NCI-H82 treated with DMSO at 0.1 percent for 48 hours (cell line): Measurements from ENCODE around the gene SLC22A1.

Experiments used
- DNase-seq: peaks from one replicate; lab custom pipeline; 2025; ENCODE audit not compliant: unreplicated experiment; lab: John Stamatoyannopoulos, UW

SLC22A1 gene

DNA sequence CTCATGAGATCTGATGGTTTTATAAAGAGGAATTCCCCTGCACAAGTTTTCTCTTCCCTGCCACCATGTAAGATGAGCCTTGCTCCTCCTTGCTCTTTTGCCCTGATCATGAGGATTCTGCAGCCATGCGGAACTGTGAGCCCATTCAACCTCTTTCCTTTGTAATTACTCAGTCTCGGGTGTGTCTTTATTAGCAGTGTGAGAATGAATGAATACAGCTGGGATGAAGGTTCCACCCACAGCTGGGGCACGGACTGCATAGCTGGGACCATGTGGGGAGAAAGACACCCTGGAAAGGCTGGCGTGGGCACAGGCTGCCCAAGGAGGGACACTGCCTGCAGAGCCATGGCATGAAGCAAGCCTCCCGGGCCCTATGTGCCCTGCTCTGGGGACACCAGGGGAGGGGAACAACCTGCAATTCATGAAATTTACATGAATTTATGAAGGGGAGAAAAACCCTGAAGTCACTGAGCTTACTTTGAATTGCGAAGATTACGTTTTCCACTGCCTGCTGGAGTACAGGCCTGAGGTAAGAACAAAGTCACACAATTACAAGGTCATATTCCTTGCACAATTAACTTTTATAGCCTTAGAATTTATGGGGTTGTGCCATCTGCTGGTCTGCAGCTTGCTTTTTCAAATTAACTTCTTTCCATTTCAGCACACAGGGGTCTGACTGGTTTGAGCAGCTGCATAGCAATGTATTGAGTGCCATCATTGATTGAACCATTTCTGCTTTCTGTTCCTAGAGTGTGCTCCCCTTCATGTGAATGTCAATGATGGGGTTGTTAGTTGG lies 46.2 kb downstream of the SLC22A1 start:
- DNase-seq, result no peak

DNA sequence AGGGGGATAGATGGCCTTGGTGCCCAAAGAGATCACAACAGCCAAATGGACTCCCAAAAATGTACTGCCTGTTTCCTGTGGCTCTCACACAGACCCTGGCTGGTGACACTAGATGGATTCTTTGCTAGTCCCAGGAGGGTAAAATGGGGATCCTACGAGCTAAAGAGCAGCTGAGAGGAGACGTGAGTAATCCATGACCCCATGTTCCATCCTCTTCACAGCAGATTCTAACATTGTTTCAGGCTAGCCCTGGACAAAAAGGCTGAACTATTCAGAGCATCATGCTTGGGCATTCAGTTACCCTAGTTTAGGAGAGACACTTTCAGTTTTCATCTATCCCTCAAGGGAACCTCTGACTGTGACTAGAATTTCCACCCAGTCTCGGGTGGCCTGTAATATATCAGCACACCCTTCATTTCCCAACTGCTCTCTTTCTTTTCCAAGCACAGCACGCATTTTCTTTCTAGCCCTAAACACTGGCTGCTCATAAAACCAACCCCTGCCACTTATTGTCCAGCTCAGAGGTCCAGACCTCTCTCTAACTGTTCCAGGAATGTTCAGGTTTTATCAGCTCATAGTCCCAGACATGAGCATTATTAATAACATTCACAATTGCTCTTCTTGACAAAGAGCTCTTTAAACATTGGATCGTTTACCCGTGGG lies 48.5 kb downstream of the SLC22A1 start:
- DNase-seq, result no peak

DNA sequence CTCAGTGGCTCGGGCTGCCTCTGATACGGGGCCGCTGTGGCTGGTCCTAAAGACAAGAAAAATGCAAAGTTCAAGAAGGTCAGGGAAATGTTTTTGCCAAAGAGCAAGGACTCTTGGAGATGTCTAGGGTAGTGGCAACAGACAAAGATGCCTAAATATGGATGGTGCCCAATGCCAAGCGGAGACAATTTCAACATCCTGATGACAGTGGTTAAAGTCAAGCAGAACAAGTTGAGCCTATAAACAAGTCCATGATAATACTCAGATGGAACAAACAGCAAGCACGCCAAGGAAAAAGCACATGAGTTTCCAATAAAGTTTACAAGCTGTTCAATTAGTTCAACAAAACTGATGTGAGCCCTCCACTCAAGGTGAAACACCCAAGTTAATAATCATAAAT lies 51.1 kb downstream of the SLC22A1 start:
- DNase-seq, result no peak

DNA sequence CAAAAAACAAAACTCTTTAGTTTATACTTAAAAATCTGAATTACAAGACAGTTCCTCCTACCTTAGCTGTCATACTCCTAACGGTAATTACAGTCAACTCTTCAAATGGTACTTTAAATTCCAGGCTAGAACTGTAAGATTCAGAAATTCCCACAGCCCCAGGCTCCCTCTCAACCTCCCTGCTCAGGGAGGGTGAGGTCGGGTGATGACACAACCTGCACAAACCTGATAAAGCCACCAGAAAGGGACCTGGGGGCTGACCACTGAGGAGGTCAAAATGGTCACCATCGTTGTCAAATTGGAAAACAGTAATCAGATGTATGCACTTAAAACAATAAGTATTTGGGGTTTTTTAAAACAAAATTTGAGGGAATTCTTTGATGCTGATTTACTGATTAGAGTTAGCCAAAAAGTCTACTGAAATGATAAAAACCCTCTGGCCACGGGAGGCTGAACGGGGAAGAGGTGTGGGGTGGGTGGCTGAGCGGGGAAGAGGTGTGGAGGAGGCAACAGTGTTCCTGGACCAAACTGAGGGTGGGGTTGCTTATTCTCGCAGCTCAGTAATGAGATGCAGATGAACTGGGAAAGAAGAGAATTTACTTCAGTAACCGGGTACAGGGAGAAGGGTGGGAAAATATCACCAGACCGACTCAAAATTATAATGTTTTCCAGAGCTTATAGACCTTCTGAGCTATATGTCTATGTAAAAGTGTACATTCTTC lies 52.4 kb downstream of the SLC22A1 start:
- DNase-seq, result no peak

DNA sequence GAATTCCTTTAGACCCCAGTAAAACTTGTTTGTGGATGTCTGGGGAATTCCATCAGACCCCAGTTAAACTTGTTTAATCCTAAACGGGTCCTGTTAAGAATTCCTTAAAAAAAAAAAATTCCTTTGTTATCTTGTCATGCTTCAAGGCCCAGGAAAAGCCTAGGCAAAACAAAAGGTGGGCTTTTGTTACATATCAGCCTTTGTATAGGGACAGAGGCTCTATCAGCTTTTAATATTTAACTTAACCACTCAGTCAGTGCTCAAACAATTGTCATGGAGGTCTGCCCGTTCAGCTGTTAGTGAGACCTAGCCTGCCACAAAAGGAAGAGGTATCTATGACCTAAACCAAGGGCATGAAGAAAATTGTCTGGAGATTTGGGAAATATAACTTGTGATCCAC lies 53.1 kb downstream of the SLC22A1 start:
- no peak for DNase-seq

DNA sequence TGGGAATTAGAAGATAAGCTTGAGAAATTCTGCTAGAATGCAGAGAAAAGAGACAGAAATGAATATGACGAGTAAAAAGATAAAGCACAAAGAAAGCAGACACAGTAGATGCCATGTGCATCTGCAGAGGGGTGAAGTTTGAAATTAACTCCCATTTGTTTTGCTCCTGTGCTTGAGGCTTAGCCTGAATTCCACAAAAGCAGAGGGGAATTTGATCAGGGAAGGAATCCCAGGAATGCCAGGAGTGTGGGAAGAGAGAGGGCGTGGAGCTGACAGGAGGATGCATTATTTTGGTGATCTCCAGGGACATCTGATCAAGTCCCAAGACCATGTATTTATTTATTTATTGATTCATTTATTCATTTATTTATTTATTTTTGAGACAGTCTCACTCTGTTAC lies 55.6 kb downstream of the SLC22A1 start:
- no peak for DNase-seq

DNA sequence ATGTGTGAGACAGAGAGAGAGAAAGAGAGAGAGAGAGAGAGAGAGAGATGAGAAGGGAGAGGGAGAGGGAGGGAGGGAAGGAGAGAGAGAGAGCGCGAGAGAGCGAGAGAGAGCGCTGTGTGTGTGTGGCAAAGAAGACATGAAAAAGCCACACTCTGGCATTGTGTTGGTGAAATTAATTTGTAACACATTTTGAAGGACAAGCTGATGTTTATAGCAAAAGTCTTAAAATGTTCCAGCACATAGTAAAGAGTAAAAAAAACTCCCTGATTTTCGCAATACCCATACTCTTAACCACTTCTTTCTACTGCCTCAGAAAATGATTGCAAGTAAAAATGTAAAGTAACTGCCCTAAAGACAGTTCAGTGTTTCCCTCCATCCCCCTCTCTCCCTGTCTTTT lies 56.7 kb downstream of the SLC22A1 start:
- no peak for DNase-seq

DNA sequence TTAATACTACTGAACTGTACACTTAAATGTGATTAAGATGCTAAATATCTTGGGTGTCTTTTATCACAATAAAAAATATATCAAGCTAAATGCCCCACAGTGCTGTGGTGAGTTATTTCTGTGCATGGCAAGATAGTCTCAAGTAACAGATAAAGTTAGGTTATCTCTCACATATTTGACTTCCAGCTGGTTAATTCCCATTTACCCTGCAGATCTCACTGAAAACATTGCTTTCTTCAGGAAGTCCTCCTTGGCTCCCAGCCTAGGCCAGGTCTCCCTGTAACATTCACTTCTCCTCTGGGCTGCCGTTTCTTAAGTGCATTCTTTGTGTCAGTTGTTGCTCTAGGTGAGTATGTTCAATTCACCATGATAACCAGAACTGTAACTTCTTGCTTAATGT lies 59.1 kb downstream of the SLC22A1 start:
- DNase-seq, result no peak

DNA sequence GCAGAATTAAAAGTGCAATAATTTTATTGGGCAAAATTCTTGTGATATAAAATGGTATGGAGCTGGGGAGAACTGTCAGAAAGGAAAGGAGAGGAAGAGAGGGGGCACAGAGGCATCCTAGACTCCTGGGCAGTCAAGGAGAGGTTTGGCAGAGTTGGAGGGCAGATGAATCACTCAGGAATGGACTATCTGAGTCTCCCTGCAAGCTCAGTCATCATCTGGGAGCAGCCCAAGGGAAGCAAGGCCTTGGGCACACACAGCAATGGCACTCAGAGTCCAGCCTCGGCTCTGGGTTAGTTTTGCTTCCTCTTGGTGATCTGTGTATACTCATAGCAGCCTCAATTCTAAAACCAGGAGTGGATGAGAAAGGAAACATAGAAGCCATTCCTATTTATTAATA lies 67.2 kb downstream of the SLC22A1 start:
- DNase-seq, result no peak

DNA sequence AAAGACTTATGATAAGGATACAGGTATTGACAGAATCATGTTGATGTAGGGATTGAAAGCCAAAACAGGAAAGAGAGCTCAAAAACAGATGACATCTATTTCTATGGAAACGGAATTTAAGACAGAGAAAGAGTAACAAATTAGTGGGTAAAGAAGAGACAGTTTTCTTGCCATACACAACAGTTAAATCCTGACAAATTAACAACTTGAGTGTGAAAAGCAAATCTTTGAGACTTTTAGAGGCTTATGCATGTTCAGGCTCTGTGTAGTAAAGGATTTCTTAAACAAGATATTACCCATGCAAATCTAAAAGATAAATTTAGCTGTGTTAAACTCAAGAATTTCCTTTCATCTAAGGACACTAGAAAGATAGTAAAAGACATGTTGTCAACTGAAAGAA lies 68.5 kb downstream of the SLC22A1 start:
- DNase-seq, result no peak

DNA sequence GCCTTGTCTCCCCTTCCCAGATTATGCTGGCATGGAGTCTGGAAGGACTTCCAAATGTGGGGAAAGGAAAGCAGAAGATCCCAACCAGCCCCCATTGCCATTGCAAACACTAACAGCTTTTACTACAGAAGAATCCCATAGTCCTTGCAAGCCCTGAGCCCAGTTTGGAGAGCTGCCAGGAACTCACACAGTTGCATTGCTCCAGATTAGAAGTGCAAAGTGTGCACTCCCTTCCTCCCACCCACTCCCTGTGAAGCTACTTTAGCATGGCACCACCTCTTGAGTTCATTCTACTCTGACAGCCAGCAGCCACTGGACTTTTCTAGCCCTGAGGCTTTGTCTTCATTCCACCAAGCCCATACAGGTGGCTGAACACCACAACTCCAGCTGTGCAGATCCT lies 69.4 kb downstream of the SLC22A1 start:
- DNase-seq, result no peak

DNA sequence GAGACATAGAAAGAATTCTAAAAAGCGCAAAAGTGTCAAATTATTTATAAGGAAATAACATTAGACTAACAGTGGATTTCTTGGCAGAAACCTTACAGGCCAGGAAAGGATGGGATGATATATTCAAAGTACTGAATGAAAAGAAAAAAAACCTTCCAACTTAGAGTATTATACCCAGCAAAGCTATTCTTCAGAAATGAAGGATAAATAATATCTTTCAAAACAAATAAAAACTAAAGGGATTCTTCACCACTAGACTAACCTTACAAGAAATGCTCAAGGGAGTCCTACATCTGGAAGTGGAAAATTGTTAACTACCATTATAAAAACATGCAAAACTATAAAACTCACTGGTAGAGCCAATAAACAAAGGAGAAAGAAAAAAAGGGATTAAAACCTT lies 71.2 kb downstream of the SLC22A1 start:
- DNase-seq, result no peak

DNA sequence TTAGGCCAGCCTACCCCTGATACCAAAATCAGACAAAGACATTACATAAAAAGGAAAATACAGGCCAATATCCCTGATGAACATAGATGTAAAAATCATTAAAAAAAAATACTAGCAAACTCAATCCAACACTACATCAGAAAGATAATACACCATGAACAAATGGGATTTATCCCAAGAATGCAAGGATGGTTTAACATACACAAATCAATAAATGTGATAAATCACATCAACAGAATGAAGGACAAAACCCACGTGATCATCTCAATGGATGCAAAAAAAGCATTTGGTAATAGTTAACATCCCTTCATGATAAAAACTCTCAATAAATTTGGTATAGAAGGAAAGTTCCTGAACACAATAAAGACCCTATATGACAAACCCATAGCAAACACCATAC lies 73.2 kb downstream of the SLC22A1 start:
- DNase-seq, result no peak

DNA sequence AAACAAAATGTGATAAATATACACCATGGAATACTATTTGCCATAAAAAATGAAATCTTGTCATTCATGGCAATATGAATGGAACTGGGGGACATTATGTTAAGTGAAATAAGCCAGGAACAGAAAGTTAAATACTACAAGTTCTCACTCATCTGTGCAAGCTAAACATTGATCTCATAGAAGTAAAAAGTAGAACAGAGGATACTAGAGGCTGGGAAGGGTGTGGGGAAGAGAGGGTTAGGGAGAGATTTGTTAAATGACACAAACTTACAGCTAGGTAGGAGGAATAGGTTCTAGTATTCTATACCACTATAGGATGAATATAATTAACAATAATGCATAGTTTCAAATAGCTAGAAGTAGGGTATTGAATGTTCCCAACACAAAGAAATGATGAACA lies 76.0 kb downstream of the SLC22A1 start:
- DNase-seq, result no peak

DNA sequence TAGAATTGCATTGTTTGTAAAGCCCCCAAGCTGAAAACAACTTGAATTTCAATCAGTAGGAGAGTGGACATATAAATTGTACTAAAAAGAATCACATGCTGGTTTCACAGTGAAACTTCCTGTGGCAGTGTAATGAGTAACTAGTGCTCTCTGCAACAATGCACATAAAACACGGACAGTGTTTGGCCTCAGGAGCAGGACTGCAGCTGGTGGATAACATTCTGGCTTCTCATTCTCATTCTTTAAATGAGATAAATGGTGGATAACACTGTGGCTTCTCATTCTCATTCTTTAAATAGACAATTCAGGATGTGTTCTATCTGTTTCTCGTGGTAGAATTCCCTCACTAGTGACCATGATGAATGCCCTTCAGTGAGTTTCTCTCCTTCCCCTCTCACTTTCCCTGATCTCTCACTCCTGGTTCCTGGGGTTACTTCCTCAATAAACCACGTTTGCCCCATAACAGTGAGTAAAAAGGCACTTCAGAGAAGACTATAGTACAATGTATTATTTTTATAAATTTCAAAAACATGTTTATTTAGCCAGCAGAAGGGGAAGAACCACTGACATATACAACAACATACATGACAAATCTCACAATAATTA lies 77.1 kb downstream of the SLC22A1 start:
- no peak for DNase-seq

DNA sequence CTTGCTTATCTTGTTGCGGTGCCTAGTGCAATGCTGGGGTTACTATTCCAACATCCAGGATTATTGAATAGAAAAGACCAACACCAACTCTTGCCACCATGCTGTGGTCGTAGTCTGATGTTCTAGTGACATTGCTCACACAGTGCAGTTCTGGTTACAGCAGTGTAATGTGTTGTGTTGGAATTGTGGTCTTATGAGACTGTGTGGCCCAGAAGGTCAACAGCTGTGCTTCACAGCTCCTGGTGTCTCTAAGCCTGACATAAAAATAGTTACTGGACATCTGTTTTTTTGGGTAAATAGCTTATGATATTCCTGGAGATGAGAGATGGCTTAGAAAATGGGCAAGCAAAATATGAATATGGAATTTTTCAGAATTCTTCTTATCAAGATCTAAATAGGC lies 79.4 kb downstream of the SLC22A1 start:
- DNase-seq, result no peak

DNA sequence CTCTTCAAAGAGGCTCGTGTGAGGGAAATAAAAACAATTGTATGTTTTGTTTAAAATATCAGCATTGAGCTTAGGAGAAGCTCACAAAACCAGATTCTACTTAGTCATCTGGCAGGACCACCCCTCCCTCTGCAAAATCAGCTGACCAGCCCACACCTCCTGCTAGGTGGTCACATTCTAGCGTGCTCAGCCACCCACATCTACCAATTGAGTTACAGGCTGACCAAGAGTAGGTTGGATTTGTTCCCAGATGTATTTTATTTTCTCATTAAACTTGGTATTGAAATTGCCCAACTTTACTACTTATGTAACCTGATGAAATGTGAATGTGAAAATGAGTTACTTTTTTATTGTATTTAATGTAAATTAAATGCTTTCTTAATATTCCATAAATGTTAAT lies 80.8 kb downstream of the SLC22A1 start:
- DNase-seq, result no peak

DNA sequence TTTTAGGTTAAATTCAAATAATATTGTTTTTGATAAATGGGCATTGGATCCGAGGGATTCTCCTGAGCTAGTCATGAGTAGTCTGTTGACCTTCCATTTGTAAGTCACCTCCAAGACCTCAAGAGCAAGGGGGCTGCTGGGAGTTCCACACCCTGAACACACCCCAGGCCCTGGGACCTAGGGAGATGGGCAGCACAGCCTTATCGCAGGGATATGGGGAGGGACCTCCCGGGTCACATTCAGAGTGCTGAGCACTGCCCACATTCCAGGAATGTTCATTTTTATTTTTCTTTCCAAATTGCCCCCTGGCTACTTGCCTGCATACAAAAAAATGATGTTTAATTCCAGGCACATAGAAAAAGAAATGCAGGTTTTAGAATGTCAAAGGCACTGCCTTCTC lies 81.5 kb downstream of the SLC22A1 start:
- DNase-seq, result no peak

DNA sequence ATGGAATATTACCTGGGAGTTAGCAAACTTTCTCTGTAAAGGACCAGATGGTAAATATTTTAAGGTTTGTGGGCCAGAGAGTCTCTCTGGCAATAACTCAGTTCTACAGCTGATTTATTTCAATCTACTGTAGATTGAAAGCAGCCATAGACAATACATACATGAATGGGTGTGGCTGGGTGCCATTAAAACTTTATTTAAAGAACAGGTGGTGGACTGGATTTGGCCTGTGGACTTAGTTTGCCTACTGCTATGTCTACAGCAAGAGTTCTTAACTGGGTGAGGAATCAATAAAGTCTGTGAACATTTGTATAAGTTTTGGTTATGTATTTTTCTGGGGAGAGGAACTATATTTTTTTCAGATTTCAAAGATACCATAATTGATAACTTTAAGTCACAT lies 81.9 kb downstream of the SLC22A1 start:
- no peak for DNase-seq

DNA sequence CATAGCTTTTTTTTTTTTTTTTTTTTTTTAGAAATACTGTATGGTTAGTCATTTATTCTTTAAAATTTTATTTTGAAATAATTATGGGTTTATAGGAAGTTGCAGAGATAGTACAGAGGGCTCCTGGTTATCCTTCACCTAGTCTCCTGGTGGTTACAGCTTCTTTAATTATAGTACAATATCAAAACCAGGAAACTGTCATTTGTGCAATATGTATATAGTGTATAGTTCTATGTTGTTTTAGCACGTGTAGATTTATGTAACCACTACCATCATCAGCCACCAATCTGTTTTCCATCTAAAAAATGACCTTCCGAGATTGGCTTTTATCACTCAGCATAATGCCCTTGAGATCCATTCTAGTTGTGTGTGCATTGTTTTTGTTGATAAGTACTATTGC lies 82.3 kb downstream of the SLC22A1 start:
- no peak for DNase-seq

DNA sequence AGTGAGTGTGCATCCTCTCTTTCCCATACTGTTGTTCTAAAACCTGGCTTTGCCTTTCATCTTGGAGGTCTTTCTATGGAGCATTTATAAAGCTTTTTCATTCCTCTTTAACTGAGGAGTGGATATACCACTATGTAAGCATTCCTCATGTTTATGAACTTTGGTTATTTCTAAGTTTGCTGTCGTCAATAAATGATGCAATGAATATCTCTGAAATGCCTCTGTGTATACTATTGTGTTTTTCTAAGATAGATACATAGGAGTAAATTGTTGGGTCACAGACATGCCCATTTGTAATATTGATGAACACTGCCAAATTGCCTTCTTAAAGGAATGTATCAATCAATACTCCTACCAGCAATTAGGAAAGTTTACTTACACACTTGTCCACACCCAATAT lies 83.1 kb downstream of the SLC22A1 start:
- DNase-seq, result no peak

DNA sequence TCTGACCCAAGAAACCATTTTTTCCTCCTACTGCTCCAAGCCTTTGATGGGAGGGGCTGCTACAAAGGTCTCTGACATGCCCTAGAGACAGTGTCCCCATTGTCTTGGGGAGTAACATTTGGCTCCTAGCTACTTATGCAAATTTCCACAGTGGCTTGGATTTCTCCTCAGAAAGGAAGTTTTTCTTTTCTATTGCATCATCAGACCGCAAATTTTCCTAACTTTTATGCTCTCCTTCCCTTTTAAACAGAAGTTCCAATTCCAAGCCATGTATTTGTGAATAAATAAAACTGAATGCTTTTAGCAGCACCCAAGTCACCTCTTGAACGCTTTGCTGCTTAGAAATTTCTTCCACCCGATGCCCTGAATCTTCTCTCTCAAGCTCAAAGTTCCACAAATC lies 86.0 kb downstream of the SLC22A1 start:
- no peak for DNase-seq
